WTC11 (cell line): ENCODE data around the gene PVALEF.

Source experiments
- ARID4B ChIP-seq: sonication (generic); formaldehyde crosslinking; IDR thresholded peaks from 2 replicates; pipeline ENCODE4 v1.8.0; 2023; ENCODE audit warnings: missing genetic modification reagents, mild to moderate bottlenecking, borderline replicate concordance
- ATF2 ChIP-seq: sonication (generic); formaldehyde crosslinking; IDR thresholded peaks from 2 replicates; pipeline ENCODE4 v1.8.1; 2022; ENCODE audit warnings: low read depth, missing genetic modification reagents, borderline replicate concordance
- CTCF ChIP-seq: fragments of 200-600 bp; IDR thresholded peaks from 2 replicates; pipeline ENCODE4 v1.8.0; 2022; ENCODE audit warnings: antibody characterized with exemption
- FOXP4 ChIP-seq: sonication (generic); formaldehyde crosslinking; IDR thresholded peaks from 2 replicates; pipeline ENCODE4 v1.8.0; 2022; ENCODE audit warnings: mild to moderate bottlenecking, missing genetic modification reagents
- GABPB1 ChIP-seq: sonication (generic); formaldehyde crosslinking; IDR thresholded peaks from 2 replicates; pipeline ENCODE4 v1.8.1; 2023; ENCODE audit warnings: mild to moderate bottlenecking, missing genetic modification reagents
- IRF1 ChIP-seq: sonication (generic); formaldehyde crosslinking; IDR thresholded peaks from 2 replicates; pipeline ENCODE4 v1.8.0; 2023; ENCODE audit warnings: missing genetic modification reagents
- JUN ChIP-seq: sonication (generic); formaldehyde crosslinking; IDR thresholded peaks from 2 replicates; pipeline ENCODE4 v1.8.0; 2023; ENCODE audit warnings: mild to moderate bottlenecking, missing genetic modification reagents
- NR3C1 ChIP-seq: sonication (generic); formaldehyde crosslinking; conservative IDR thresholded peaks from 2 replicates; pipeline ENCODE4 v1.8.1; 2023; ENCODE audit warnings: low read depth, mild to moderate bottlenecking, missing genetic modification reagents
- ZNF416 ChIP-seq: fragments of 250-450 bp; sonication (Bioruptor Pico); IDR thresholded peaks from 2 replicates; pipeline ENCODE4 v1.9.0; 2021; ENCODE audit warnings: mild to moderate bottlenecking, inconsistent platforms
- ZNF512 ChIP-seq: sonication (generic); formaldehyde crosslinking; IDR thresholded peaks from 2 replicates; pipeline ENCODE4 v1.8.1; 2022; ENCODE audit warnings: missing genetic modification reagents, borderline replicate concordance

- TF ChIP-seq GABPB1 (CRISPR knock-in tag) (no peak), ZNF416 (no peak), IRF1 (no peak), ARID4B (CRISPR knock-in tag) (no peak), CTCF (no peak), JUN (CRISPR knock-in tag) (no peak), ZNF512 (CRISPR knock-in tag) (no peak), FOXP4 (CRISPR knock-in tag) (no peak), NR3C1 (CRISPR knock-in tag) (no peak), ATF2 (no peak)
Measured at GRCh38 chr17:81166033-81166492, 756 bp downstream of the PVALEF start, which contains the start of gene AATK.
